Body of pancreas (tissue), 4 donors: ENCODE results near the gene UBE2E3.

Source experiments
- POLR2A ChIP-seq, 3 donors: fragments of 450-650 bp; IDR thresholded peaks; one replicate each; pipeline ENCODE4 v1.6.1; 2016; ENCODE audit warnings: antibody characterized with exemption in 3 of 3, mild to moderate bottlenecking in 2 of 3
- TF ChIP-seq, protein P1 (sequence below), 7 experiments: fragments of 450-650 bp in 4 of 7; fragments of 200-600 bp in 3 of 7; sonication (generic) in 3 of 7; IDR thresholded peaks; one replicate each; pipeline ENCODE4 v1.5.1; 2016 to 2019; ENCODE audit warnings: antibody characterized with exemption in 7 of 7

DNA sequence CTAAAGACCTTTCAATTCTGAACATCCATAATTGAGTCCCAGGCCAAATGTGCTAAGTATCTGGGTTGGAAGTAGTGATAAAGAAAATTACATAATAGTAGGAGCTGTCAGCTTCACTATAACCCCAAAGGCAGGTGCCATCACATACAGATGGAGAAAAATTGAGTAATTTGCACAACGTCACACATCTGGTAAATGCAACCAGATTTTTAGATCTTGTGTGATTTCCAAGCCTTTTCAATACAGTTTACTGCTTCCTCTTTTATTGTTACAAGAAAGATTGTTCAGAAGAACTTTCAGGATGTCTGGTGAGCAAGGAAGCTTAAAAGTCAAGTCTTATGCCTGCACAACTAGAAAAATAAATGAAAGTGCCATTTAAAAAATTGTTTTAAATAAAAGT, 62.3 kb downstream of the UBE2E3 start:
- TF ChIP-seq, protein P1, sequence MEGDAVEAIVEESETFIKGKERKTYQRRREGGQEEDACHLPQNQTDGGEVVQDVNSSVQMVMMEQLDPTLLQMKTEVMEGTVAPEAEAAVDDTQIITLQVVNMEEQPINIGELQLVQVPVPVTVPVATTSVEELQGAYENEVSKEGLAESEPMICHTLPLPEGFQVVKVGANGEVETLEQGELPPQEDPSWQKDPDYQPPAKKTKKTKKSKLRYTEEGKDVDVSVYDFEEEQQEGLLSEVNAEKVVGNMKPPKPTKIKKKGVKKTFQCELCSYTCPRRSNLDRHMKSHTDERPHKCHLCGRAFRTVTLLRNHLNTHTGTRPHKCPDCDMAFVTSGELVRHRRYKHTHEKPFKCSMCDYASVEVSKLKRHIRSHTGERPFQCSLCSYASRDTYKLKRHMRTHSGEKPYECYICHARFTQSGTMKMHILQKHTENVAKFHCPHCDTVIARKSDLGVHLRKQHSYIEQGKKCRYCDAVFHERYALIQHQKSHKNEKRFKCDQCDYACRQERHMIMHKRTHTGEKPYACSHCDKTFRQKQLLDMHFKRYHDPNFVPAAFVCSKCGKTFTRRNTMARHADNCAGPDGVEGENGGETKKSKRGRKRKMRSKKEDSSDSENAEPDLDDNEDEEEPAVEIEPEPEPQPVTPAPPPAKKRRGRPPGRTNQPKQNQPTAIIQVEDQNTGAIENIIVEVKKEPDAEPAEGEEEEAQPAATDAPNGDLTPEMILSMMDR (IDR thresholded peaks at IDR 0.05), result no peak
- TF ChIP-seq POLR2A (IDR thresholded peaks at IDR 0.05), result no peak
